Activated CD8-positive, alpha-beta memory T cell treated with anti-CD3 and anti-CD28 coated beads, Interleukin-2, amount 50 U/mL, for 24 hours (primary cell): ENCODE data around the gene KIF13A.
"Not testable (repeated sequence)": the region's sequence is repeated elsewhere in the genome, so short reads cannot be mapped to it uniquely, and the experiment has no call there.

Experiments used
- DNase-seq: peaks from one replicate; pipeline ENCODE4 v3.0.0-alpha.2; 2020; ENCODE audit errors: extremely low read depth

Gene KIF13A

GRCh38 chr6:17932330-17932852 is 55.0 kb downstream of the KIF13A start:
- no peak for DNase-seq

- DNase-seq: no peak
Observed at GRCh38 chr6:17931227-17931626, 56.2 kb downstream of the KIF13A start.

- DNase-seq: no peak
Observed at GRCh38 chr6:17930321-17930993, 57.0 kb downstream of the KIF13A start.

GRCh38 chr6:17928514-17929430 is 58.7 kb downstream of the KIF13A start:
- no peak for DNase-seq

- no peak for DNase-seq
Observed at GRCh38 chr6:17927705-17928104, 59.7 kb downstream of the KIF13A start.

- DNase-seq: no peak
Observed at GRCh38 chr6:17923401-17923863, 64.0 kb downstream of the KIF13A start.

GRCh38 chr6:17921454-17921853 is 66.0 kb downstream of the KIF13A start:
- DNase-seq: no peak

GRCh38 chr6:17919496-17919895 is 67.9 kb downstream of the KIF13A start:
- no peak for DNase-seq

- DNase-seq: no peak
Observed at GRCh38 chr6:17917837-17918763, 69.3 kb downstream of the KIF13A start.

- DNase-seq: no peak
Observed at GRCh38 chr6:17914651-17915050, 72.8 kb downstream of the KIF13A start.

GRCh38 chr6:17912521-17912920 is 74.9 kb downstream of the KIF13A start:
- no peak for DNase-seq

- not testable (repeated sequence) for DNase-seq
Observed at GRCh38 chr6:17911656-17912055, 75.8 kb downstream of the KIF13A start.

GRCh38 chr6:17910189-17910588 is 77.2 kb downstream of the KIF13A start:
- no peak for DNase-seq

GRCh38 chr6:17908831-17909230 is 78.6 kb downstream of the KIF13A start:
- no peak for DNase-seq

- DNase-seq: no peak
Observed at GRCh38 chr6:17907406-17908229, 79.8 kb downstream of the KIF13A start.

GRCh38 chr6:17905611-17906592 is 81.5 kb downstream of the KIF13A start:
- no peak for DNase-seq

- no peak for DNase-seq
Observed at GRCh38 chr6:17904491-17905120, 82.8 kb downstream of the KIF13A start.

- DNase-seq: no peak
Observed at GRCh38 chr6:17902974-17903373, 84.5 kb downstream of the KIF13A start.

- no peak for DNase-seq
Observed at GRCh38 chr6:17901493-17901892, 85.9 kb downstream of the KIF13A start.
